Effector memory CD4-positive, alpha-beta T cell (primary cell): ENCODE data around the gene SMTNL1.
A peak's percentile ranks its signal among the peaks of the same experiment; 100 is the strongest.
"Not testable (repeated sequence)": the region's sequence is repeated elsewhere in the genome, so short reads cannot be mapped to it uniquely, and the experiment has no call there.

Source experiments
- DNase-seq, 3 donors: peaks; one replicate each; pipeline ENCODE4 v3.0.0-alpha.2; 2020
- H3K27ac ChIP-seq: 2 replicates; pipeline ENCODE4 v1.7.0; 2013; ENCODE audit warnings: mild to moderate bottlenecking, low read length, moderate library complexity; ENCODE audit not compliant: insufficient read depth, poor library complexity, severe bottlenecking
- H3K27me3 ChIP-seq: replicated peaks from 2 replicates; pipeline ENCODE4 v1.7.0; 2013; ENCODE audit warnings: mild to moderate bottlenecking, low read length; ENCODE audit not compliant: insufficient read depth, control insufficient read depth, poor library complexity, severe bottlenecking
- H3K36me3 ChIP-seq: 2 replicates; pipeline ENCODE4 v1.7.0; 2013; ENCODE audit warnings: mild to moderate bottlenecking, low read length, moderate library complexity; ENCODE audit not compliant: control insufficient read depth, insufficient read depth
- H3K4me1 ChIP-seq: 2 replicates; pipeline ENCODE4 v1.7.0; 2013; ENCODE audit warnings: low read length, mild to moderate bottlenecking; ENCODE audit not compliant: control insufficient read depth, insufficient read depth, poor library complexity, severe bottlenecking
- H3K4me3 ChIP-seq: 2 replicates; pipeline ENCODE4 v1.7.0; 2013; ENCODE audit warnings: low read length, low read depth, mild to moderate bottlenecking; ENCODE audit not compliant: insufficient read depth, poor library complexity, severe bottlenecking
- H3K9me3 ChIP-seq: 2 replicates; pipeline ENCODE4 v1.7.0; 2013; ENCODE audit warnings: mild to moderate bottlenecking, low read length, moderate library complexity; ENCODE audit not compliant: control insufficient read depth

The SMTNL1 gene

GRCh38 chr11:57527056-57527631 is 10.3 kb upstream of the SMTNL1 start:
- H3K36me3 ChIP-seq: no peaks in the 10 kb centered on the region
- peak; percentile 37 to 62 (median 39) for DNase-seq

DNA sequence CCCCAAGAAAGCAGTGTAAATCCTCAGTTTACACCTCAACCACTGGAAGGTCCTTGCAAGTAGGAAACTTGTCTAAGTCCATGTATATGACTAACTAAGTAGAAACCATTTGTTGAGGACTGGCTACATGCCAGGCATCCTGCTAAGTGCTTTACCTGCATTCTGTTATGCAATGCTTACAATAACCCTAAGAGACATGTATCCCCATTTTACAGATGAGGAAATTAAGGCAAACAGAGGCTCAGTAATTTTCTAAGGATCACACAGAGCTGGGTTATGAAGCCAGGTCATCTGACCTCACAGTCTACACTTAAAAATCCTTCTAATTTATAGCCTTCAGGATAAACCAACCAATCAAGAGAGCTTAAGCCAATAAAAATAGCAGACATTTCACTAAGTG is 8.4 kb upstream of the SMTNL1 start:
- no peak overlapping the region for H3K27ac ChIP-seq
- H3K9me3 ChIP-seq: no peaks in the 10 kb centered on the region
- H3K36me3 ChIP-seq: no peaks in the 10 kb centered on the region
- no peaks in the 10 kb centered on the region for H3K27me3 ChIP-seq
- H3K4me3 ChIP-seq: no peak overlapping the region
- no peak for DNase-seq
- peaks cover 14% of the 10 kb centered on the region for H3K4me1 ChIP-seq

More at GRCh38 chr11:57527056-57527631, 10.3 kb upstream of the SMTNL1 start:
- H3K9me3 ChIP-seq: no peaks in the 10 kb centered on the region
- no peak overlapping the region for H3K4me3 ChIP-seq
- H3K4me1 ChIP-seq: peaks cover 14% of the 10 kb centered on the region
- no peak overlapping the region for H3K27ac ChIP-seq
- no peaks in the 10 kb centered on the region for H3K27me3 ChIP-seq

GRCh38 chr11:57530215-57530595 is 7.2 kb upstream of the SMTNL1 start:
- no peak for DNase-seq
- no peaks in the 10 kb centered on the region for H3K9me3 ChIP-seq
- H3K4me3 ChIP-seq: peak overlapping the region; percentile 56
- H3K27me3 ChIP-seq: no peaks in the 10 kb centered on the region
- peak overlapping the region; percentile 82 for H3K27ac ChIP-seq
- H3K4me1 ChIP-seq: peaks cover 14% of the 10 kb centered on the region
- no peaks in the 10 kb centered on the region for H3K36me3 ChIP-seq

DNA sequence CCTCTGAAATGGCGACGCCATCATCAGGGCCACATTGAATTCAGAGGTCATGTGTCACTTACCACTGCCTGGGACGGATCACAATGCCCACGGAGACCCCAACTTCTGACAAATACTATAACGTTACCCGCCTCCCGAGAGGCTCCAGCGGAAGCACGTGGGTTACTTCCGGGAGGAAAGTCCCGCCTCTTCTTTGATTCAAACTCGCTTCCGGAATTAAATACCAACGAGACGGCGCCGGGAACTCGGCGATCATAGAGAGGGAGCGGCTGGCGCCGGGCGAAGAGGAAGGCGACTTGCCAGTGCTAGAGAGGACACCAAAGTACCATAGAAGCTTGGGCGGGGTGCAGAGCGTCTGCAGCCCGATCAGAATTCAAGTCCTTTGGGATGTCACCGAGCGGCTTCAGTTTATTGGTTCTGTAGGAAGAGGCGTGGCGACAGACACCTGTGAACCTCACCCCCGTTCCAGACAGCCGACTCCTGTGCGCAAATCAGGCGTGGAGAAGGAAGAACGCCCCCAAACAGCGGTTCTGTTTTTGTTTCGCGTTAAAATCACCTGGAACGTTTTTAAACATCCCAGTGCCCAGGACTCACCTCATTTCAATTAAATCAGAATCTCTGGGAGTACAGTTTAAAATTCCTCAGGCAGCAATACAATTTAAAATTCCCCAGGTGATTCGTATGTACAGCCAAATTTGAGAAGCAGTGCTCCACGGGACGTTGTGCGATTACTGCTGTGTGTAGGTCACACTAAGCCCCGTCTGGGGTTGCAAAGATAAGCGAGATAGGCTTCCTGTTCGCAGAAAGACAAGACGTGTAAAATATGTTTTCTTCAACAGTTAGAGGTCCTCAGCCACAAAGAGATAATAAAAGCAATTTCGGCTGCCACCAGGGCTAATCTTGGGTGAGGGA is 6.5 kb upstream of the SMTNL1 start, which contains the start of gene TIMM10:
TIMM10 (minus strand) TSS at position 159 of the 912 bp plus-strand sequence. CDS start 565 bp downstream, outside the sequence.
- no peaks in the 10 kb centered on the region for H3K27me3 ChIP-seq
- peaks cover 14% of the 10 kb centered on the region for H3K4me1 ChIP-seq
- H3K36me3 ChIP-seq: no peaks in the 10 kb centered on the region
- DNase-seq: peak; percentile 91 to 92 (median 92)
- H3K4me3 ChIP-seq: peak within 1 kb of the TSS; percentile 56
- peak within 1 kb of the TSS; percentile 82 for H3K27ac ChIP-seq
- no peaks in the 10 kb centered on the region for H3K9me3 ChIP-seq

DNA sequence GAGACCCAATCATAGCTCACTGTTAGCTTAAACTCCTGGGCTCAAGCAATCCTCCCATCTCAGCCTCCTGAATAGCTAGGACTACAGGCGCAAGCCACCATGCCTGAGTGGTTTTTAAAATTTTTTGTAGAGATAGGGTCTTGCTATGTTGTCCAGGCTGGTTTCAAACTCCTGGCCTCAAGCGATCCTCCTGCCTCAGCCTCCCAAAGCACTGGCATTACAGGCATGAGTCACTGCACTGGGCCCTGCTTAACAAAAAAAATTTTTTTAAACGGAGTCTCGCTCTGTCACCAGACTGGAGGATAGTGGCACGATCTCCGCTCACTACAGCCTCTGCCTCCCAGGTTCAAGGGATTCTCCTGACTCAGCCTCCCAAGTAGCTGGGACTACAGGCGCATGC is 2.9 kb upstream of the SMTNL1 start:
- H3K4me3 ChIP-seq, H3K27me3 ChIP-seq, H3K27ac ChIP-seq, DNase-seq, H3K36me3 ChIP-seq, H3K9me3 ChIP-seq: not testable (repeated sequence)
- peaks cover 12% of the 10 kb centered on the region for H3K4me1 ChIP-seq

DNA sequence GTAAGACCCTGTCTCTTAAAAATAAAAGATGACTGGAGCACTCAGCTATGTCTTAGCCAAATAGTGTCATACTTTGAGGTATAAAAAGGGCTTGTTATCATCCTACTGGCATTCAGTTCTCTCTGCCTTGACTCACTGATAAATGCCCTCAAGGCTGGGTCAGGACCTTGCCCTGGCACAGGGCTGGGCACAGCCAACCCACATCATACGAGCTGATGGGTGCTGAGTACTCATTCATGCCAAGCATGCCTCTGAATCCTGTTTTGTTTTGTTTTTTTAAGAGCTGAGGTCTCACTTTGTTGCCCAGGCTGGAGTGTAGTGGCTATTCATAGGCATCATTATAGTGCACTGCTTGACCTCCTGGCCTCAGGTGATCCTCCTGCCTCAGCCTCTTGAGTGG is 1.9 kb downstream of the SMTNL1 start:
- H3K4me3 ChIP-seq: no peak overlapping the region
- H3K9me3 ChIP-seq: no peaks in the 10 kb centered on the region
- no peaks in the 10 kb centered on the region for H3K4me1 ChIP-seq
- no peaks in the 10 kb centered on the region for H3K36me3 ChIP-seq
- H3K27ac ChIP-seq: no peak overlapping the region
- no peaks in the 10 kb centered on the region for H3K27me3 ChIP-seq
- DNase-seq: no peak

- Histone ChIP-seq H3K9me3 (no peaks in the 10 kb centered on the region), H3K4me1 (no peaks in the 10 kb centered on the region), H3K27ac (no peak overlapping the region), H3K27me3 (no peaks in the 10 kb centered on the region), H3K4me3 (no peak overlapping the region), H3K36me3 (no peaks in the 10 kb centered on the region)
- no peak for DNase-seq
Measured at GRCh38 chr11:57541169-57541568, 3.8 kb downstream of the SMTNL1 start.

- Histone ChIP-seq H3K4me3 (no peak overlapping the region), H3K4me1 (no peaks in the 10 kb centered on the region), H3K27me3 (no peaks in the 10 kb centered on the region), H3K36me3 (no peaks in the 10 kb centered on the region), H3K27ac (no peak overlapping the region), H3K9me3 (no peaks in the 10 kb centered on the region)
- DNase-seq: no peak
Measured at GRCh38 chr11:57542582-57542981, 5.2 kb downstream of the SMTNL1 start.

DNA sequence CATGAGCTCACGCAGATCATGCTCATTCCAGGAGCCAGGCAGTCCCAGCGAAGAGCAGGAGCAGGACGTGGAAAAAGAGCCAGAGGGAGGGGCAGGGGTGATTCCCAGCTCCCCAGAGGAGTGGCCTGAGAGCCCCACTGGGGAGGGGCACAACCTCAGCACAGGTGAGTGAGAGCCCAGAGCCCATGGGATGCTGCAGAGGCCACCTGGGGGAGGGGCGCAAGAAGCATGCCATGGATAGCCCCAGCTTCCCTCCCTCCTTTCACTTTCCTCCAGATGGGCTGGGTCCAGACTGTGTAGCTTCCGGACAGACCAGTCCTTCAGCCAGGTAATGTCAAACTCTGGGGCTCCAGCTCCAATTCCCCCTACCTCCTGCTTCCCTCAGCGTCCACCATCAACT is 6.2 kb downstream of the SMTNL1 start:
- no peaks in the 10 kb centered on the region for H3K4me1 ChIP-seq
- H3K4me3 ChIP-seq: no peak overlapping the region
- no peaks in the 10 kb centered on the region for H3K36me3 ChIP-seq
- DNase-seq: no peak
- no peak overlapping the region for H3K27ac ChIP-seq
- no peaks in the 10 kb centered on the region for H3K9me3 ChIP-seq
- no peaks in the 10 kb centered on the region for H3K27me3 ChIP-seq

DNA sequence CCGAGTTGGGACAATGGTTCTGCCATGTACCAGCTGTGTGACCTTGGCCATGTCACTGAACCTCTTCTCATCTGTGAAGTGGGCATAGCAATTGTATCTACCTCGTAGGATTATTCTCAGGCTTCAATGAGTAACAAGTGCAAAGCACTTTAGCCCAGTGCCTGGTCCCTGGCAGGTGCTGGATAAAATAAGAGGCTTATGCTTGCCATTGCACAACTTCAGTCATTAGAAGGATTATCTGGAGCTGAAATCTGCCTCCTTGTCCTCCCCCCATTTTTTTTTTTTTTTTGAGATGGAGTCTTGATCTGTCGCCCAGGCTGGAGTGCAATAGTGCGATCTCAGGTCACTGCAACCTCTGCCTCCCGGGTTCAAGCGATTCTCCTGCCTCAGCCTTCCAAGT is 7.2 kb downstream of the SMTNL1 start:
- no peaks in the 10 kb centered on the region for H3K9me3 ChIP-seq
- no peak overlapping the region for H3K4me3 ChIP-seq
- peaks cover 4% of the 10 kb centered on the region for H3K36me3 ChIP-seq
- H3K27me3 ChIP-seq: no peaks in the 10 kb centered on the region
- no peaks in the 10 kb centered on the region for H3K4me1 ChIP-seq
- no peak for DNase-seq
- no peak overlapping the region for H3K27ac ChIP-seq
